Measurements from ENCODE around the gene KDM4C. TPM values are rescaled to one million over a fixed set of nuclear protein-coding genes. Genes with fewer than 3 reads are reported as not detected.

KDM4C gene
- polyA plus RNA-seq, 1 donor (not counting 4 experiments of a cell fraction or from before 2014, with no cell fraction given): 17.2 TPM

DNA sequence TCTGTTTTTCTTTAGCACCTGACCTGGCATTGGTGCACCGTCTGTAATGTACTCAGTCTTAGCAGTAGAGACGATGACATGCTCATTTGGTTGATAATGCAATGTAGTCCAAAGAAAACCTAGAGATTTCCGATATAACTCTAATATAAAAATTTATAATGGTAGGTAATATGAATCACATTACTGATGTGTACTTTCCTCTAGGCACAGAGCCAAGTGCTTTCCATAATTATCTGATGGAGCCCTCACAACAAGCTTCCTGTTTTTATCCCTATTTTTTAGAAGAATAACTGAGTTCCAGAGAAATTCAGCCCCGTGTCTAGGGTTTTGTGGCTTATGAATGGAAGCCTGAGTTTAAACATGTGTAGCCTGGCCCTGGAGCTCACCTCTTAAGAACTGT, 53.7 kb downstream of the KDM4C start:
- Histone ChIP-seq H3K79me2 (ENCODE audit: control insufficient read depth, insufficient read depth, low read length) (peaks cover 5% of the 10 kb centered on the region), H3K27me3 (ENCODE audit: control insufficient read depth, extremely low read depth, insufficient read depth, low read length) (no peaks in the 10 kb centered on the region), H3K4me2 (ENCODE audit: control insufficient read depth, extremely low read depth, insufficient read depth, low read depth, low read length) (no peak overlapping the region), H3K4me3 (ENCODE audit: control insufficient read depth in 2 of 3, extremely low read depth in 1 of 3, insufficient read depth in 2 of 3, low read depth in 1 of 3, low read length in 3 of 3) (no peak overlapping the region), H3K9me1 (ENCODE audit: control insufficient read depth, extremely low read depth, insufficient read depth, low read length) (no peaks in the 10 kb centered on the region), H3K36me3 (ENCODE audit: control insufficient read depth in 2 of 2, extremely low read depth in 1 of 2, insufficient read depth in 2 of 2, low read length in 2 of 2) (peaks cover 0 to 3% of the 10 kb centered on the region in 2 experiments), H3K27ac (ENCODE audit: control insufficient read depth, insufficient read depth, low read length) (no peak overlapping the region), H2AFZ (ENCODE audit: control insufficient read depth, low read length) (no peak overlapping the region), H4K20me1 (ENCODE audit: control insufficient read depth, extremely low read depth, insufficient read depth, low read length) (no peaks in the 10 kb centered on the region), H3K9me3 (ENCODE audit: control insufficient read depth, low read depth, low read length) (no peaks in the 10 kb centered on the region), H3K9ac (ENCODE audit: control insufficient read depth, extremely low read depth, insufficient read depth, low read length) (no peak overlapping the region), H3K4me1 (ENCODE audit: control insufficient read depth, extremely low read depth, insufficient read depth, low read length) (no peaks in the 10 kb centered on the region)
- FAIRE-seq (no peak), DNase-seq (ENCODE audit: low read depth, low spot score) (no peak)
- dilution Hi-C loops (cut with MboI; ENCODE audit: extremely low pct_ligation_motif_present, low sequenced_read_pairs): no loop called here
- no peak for TF ChIP-seq EZH2 (IDR thresholded peaks at IDR 0.05; ENCODE audit: low read length)
- TF ChIP-seq, protein P1, sequence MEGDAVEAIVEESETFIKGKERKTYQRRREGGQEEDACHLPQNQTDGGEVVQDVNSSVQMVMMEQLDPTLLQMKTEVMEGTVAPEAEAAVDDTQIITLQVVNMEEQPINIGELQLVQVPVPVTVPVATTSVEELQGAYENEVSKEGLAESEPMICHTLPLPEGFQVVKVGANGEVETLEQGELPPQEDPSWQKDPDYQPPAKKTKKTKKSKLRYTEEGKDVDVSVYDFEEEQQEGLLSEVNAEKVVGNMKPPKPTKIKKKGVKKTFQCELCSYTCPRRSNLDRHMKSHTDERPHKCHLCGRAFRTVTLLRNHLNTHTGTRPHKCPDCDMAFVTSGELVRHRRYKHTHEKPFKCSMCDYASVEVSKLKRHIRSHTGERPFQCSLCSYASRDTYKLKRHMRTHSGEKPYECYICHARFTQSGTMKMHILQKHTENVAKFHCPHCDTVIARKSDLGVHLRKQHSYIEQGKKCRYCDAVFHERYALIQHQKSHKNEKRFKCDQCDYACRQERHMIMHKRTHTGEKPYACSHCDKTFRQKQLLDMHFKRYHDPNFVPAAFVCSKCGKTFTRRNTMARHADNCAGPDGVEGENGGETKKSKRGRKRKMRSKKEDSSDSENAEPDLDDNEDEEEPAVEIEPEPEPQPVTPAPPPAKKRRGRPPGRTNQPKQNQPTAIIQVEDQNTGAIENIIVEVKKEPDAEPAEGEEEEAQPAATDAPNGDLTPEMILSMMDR (optimal IDR thresholded peaks at IDR 0.05 in 1 of 3, IDR thresholded peaks at IDR 0.05 in 1 of 3, conservative IDR thresholded peaks at IDR 0.05 in 1 of 3; ENCODE audit: extremely low read depth in 1 of 3, insufficient read depth in 2 of 3, low read length in 3 of 3): no peak

DNA sequence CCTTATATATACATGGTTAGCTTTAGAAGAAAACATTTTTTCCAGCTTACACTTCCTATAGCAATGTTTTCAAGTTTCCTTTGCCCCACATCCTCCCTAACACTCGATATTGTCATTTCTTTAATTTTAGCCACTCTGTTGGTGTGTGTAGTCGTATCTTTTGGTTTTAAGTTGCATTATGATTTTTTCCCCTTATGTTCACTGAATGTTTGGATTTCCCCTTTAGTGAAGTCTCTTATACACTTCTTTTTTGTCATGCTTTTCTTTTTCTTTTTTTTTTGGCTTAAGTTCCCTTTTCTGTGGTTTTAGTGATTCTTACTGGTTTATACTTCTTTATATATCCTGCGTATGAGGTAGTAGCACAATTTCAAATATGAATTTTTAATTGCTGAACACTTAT, 58.8 kb downstream of the KDM4C start:
- Histone ChIP-seq H3K4me1 (ENCODE audit: control insufficient read depth, extremely low read depth, insufficient read depth, low read length) (no peaks in the 10 kb centered on the region), H3K27me3 (ENCODE audit: control insufficient read depth, extremely low read depth, insufficient read depth, low read length) (no peaks in the 10 kb centered on the region), H3K9me3 (ENCODE audit: control insufficient read depth, low read depth, low read length) (no peaks in the 10 kb centered on the region), H3K9ac (ENCODE audit: control insufficient read depth, extremely low read depth, insufficient read depth, low read length) (no peak overlapping the region), H3K79me2 (ENCODE audit: control insufficient read depth, insufficient read depth, low read length) (peaks cover 5% of the 10 kb centered on the region), H3K9me1 (ENCODE audit: control insufficient read depth, extremely low read depth, insufficient read depth, low read length) (no peaks in the 10 kb centered on the region), H3K4me2 (ENCODE audit: control insufficient read depth, extremely low read depth, insufficient read depth, low read depth, low read length) (no peak overlapping the region), H4K20me1 (ENCODE audit: control insufficient read depth, extremely low read depth, insufficient read depth, low read length) (no peaks in the 10 kb centered on the region), H3K4me3 (ENCODE audit: control insufficient read depth in 2 of 3, extremely low read depth in 1 of 3, insufficient read depth in 2 of 3, low read depth in 1 of 3, low read length in 3 of 3) (no peak overlapping the region), H3K36me3 (ENCODE audit: control insufficient read depth in 2 of 2, extremely low read depth in 1 of 2, insufficient read depth in 2 of 2, low read length in 2 of 2) (peaks cover 0 to 3% of the 10 kb centered on the region in 2 experiments), H2AFZ (ENCODE audit: control insufficient read depth, low read length) (no peak overlapping the region), H3K27ac (ENCODE audit: control insufficient read depth, insufficient read depth, low read length) (no peak overlapping the region)
- DNase-seq (ENCODE audit: low read depth, low spot score) (no peak), FAIRE-seq (no peak)
- TF ChIP-seq EZH2 (IDR thresholded peaks at IDR 0.05; ENCODE audit: low read length): no peak
- TF ChIP-seq, protein P1 (optimal IDR thresholded peaks at IDR 0.05 in 1 of 3, IDR thresholded peaks at IDR 0.05 in 1 of 3, conservative IDR thresholded peaks at IDR 0.05 in 1 of 3; ENCODE audit: extremely low read depth in 1 of 3, insufficient read depth in 2 of 3, low read length in 3 of 3): no peak
- dilution Hi-C loops (cut with MboI; ENCODE audit: extremely low pct_ligation_motif_present, low sequenced_read_pairs): no loop called here
